ENCODE results near the gene ANKRD60.

ANKRD60 gene

GRCh38 chr20:58251979-58252591 is 23.6 kb upstream of the ANKRD60 start:
- no peak for TF ChIP-seq CTCF (IDR thresholded peaks at IDR 0.05)

DNA sequence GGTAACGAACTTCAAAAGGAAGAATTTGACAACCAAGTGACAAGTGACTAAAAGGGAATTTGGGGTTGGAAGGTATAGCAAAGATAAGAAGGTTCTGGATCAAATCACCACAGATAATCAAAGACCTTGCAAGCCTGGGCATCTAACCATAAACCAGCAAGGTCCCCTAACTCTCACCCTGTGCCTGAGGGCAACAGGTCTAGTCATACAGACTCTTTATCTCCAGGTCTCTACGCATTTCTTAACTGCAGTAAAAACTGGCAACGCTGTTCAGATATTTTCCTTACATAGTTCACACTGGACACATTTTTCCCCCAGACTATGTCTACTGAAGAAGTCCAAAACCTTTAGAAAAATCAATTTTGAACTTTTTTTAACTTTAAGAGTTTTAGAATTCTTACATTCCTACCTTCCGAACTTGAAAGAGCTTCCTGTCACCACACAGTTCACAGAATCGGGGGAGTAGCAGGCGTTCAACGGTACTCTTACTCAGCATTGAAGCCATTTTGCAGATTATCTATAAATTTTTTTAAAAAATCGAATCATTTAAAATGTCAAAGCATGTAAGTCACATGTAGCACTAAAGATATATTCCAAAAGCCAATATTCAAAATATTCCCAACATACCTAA is 23.0 kb upstream of the ANKRD60 start:
- no peak for TF ChIP-seq CTCF (IDR thresholded peaks at IDR 0.05)

DNA sequence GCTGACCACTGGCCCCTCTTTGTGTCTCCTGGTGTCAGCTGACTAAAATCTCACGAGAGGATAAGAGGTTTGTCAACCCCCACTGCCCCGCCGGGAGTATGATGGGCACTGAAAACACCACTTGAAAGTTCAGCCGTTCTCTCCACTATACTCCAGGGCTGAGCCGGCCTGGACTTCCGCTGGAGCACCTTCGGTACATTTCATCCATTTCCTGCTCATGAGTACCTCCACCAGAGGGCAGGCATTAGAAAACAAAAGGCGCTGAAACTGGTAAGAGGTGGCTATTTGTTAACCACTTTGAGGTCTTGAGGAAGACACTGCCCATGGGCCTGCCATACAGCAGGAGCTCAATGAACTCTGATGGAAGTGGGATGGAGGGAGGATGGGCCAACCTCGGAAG is 17.9 kb upstream of the ANKRD60 start:
- peak; percentile 33; the same call in 1 of the 2 replicates for TF ChIP-seq CTCF (IDR thresholded peaks at IDR 0.05)

DNA sequence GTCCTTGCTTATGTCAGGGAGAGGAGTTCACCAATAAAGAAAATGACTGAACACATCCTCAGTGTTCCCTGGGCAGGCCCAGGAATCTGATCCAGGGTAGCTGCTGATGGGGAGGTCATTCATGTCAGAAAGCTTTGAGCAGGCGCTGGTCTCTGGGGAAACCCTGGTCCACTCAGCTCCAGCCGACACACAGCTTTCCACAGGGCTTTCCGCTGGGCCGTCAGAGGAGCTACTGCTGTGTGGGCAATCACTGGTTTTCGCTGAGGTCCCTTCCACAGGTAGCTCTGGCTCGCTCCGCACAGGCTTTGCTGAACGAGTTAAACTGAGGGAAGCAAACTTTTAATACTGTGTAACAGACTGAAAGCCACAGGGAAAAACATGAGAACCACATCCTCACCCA is 17.5 kb upstream of the ANKRD60 start:
- TF ChIP-seq CTCF (IDR thresholded peaks at IDR 0.05): no peak

- no peak for TF ChIP-seq CTCF (IDR thresholded peaks at IDR 0.05)
Observed at GRCh38 chr20:58245181-58245891, 16.9 kb upstream of the ANKRD60 start.

DNA sequence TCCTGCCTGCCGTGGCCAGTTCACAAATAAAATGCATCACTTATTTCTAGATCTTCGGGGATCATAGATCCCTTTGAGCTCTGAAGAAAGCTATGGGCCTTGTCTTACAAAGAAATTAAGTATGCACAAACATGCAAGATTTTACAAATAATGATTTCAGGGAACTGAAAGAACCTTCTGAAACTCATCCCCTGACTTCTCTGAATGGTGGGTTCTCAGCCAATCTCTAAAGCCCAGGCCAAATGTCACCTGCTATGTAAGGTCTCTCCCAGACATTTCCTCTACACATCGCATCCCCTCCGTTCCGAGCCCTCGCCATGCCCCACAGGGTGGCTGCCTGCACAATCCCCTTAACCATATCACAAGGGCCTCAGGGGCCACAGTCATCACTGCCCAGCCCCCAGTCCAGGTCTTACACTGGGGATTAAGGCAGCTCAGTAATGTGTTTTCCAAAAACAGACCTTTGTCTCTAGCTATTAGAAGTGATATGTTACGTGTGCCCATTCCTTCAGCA is 16.1 kb upstream of the ANKRD60 start:
- TF ChIP-seq CTCF (IDR thresholded peaks at IDR 0.05): no peak

DNA sequence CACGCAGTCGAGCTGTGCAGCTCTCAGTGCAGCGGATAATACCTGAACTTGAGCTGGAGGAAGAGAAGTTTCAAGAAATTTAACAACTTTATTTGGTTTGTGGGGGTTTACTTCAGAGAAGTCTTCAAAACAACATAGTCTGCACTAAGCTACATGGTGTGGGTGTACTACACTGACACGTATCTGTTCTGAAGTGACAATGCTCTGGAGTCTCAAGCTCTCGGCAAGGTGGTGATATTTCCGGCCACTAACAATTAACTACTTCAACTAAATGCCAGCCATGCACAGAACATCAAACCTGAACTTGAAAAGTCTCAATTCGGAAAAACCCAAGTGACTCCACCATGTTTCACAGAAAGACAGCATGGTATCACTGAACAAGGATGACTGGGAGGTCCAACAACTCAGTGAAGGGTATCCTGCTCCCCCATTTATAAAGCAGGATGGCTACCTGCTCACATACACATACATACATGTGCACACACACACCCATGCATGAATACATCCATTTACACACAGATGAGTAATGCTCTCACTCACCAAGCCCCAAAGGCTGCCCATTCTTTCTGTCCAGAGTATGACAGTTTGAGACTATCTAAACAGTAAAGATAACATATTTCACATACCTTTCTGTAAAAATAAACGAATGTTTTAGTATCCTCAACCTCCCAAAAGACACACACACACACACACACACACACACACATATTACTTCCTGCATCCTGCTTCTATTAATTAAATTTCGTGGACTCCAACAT is 15.4 kb upstream of the ANKRD60 start:
- TF ChIP-seq CTCF (IDR thresholded peaks at IDR 0.05): no peak
